SK-N-SH treated with all-trans-retinoic acid at 6 μM for 48 hours (cell line): ENCODE data around the gene OTUB1.

Experiments
- ATAC-seq: fragments of 200-7000 bp; cut with Tn5 transposase; 3 replicates; pipeline ENCODE4 v1.9.1; 2020; ENCODE audit warnings: mild to moderate bottlenecking, moderate library complexity
- ARNTL ChIP-seq: fragments of 450-650 bp; formaldehyde crosslinking; IDR thresholded peaks from 2 replicates; pipeline ENCODE4 v1.5.0; 2020; ENCODE audit warnings: low read depth, mild to moderate bottlenecking, moderate library complexity, borderline replicate concordance
- BACH2 ChIP-seq: fragments of 250-450 bp; sonication (Bioruptor Pico); IDR thresholded peaks from 2 replicates; pipeline ENCODE4 v1.9.0; 2021; ENCODE audit warnings: mild to moderate bottlenecking, borderline replicate concordance
- CSDC2 ChIP-seq: fragments of 250-450 bp; sonication (Bioruptor Pico); IDR thresholded peaks from 2 replicates; pipeline ENCODE4 v1.5.0; 2020; ENCODE audit warnings: mild to moderate bottlenecking, moderate library complexity
- GLIS3 ChIP-seq: fragments of 250-450 bp; sonication (Bioruptor Pico); IDR thresholded peaks from 2 replicates; pipeline ENCODE4 v1.5.0; 2020; ENCODE audit warnings: mild to moderate bottlenecking, moderate library complexity
- ISL1 ChIP-seq: fragments of 250-450 bp; sonication (Bioruptor Pico); IDR thresholded peaks from 2 replicates; pipeline ENCODE4 v2.1.2; 2022; ENCODE audit warnings: mild to moderate bottlenecking, moderate library complexity
- OSR1 ChIP-seq: fragments of 250-450 bp; sonication (Bioruptor Pico); IDR thresholded peaks from 2 replicates; pipeline ENCODE4 v1.8.0; 2022; ENCODE audit warnings: moderate library complexity, mild to moderate bottlenecking, inconsistent platforms
- SNAI2 ChIP-seq: fragments of 250-450 bp; sonication (Bioruptor Pico); IDR thresholded peaks from 2 replicates; pipeline ENCODE4 v1.5.0; 2020; ENCODE audit warnings: mild to moderate bottlenecking, moderate library complexity
- ZC3H10 ChIP-seq: fragments of 250-450 bp; sonication (Bioruptor Pico); IDR thresholded peaks from 2 replicates; pipeline ENCODE4 v1.5.1; 2021; ENCODE audit warnings: mild to moderate bottlenecking, moderate library complexity
- ZFP3 ChIP-seq: fragments of 250-450 bp; sonication (Bioruptor Pico); IDR thresholded peaks from 2 replicates; pipeline ENCODE4 v1.5.0; 2020; ENCODE audit warnings: mild to moderate bottlenecking, moderate library complexity
- ZFP30 ChIP-seq: fragments of 450-650 bp; formaldehyde crosslinking; IDR thresholded peaks from 2 replicates; pipeline ENCODE4 v1.5.0; 2022; ENCODE audit warnings: mild to moderate bottlenecking, moderate library complexity
- ZNF565 ChIP-seq: fragments of 450-650 bp; formaldehyde crosslinking; conservative IDR thresholded peaks from 2 replicates; pipeline ENCODE4 v1.5.0; 2020; ENCODE audit warnings: low read depth, mild to moderate bottlenecking, moderate library complexity
- TF ChIP-seq, protein P1 (sequence below): fragments of 250-450 bp; sonication (Bioruptor Pico); IDR thresholded peaks from 2 replicates; pipeline ENCODE4 v1.5.1; 2021; ENCODE audit warnings: mild to moderate bottlenecking, moderate library complexity
- TF ChIP-seq, protein P2 (sequence below): fragments of 250-450 bp; sonication (Bioruptor Pico); IDR thresholded peaks from 2 replicates; pipeline ENCODE4 v1.5.0; 2020; ENCODE audit warnings: mild to moderate bottlenecking, moderate library complexity
- TF ChIP-seq, protein P3 (sequence below): fragments of 250-450 bp; sonication (Bioruptor Pico); IDR thresholded peaks from 2 replicates; pipeline ENCODE4 v1.5.1; 2020; ENCODE audit warnings: low read depth, mild to moderate bottlenecking, moderate library complexity
- TF ChIP-seq, protein P4 (sequence below): fragments of 250-450 bp; sonication (Bioruptor Pico); IDR thresholded peaks from 2 replicates; pipeline ENCODE4 v1.8.0; 2021; ENCODE audit warnings: low read depth, mild to moderate bottlenecking, moderate library complexity, borderline replicate concordance
- TF ChIP-seq, protein P5 (sequence below): fragments of 250-450 bp; sonication (Bioruptor Pico); IDR thresholded peaks from 2 replicates; pipeline ENCODE4 v1.8.0; 2020; ENCODE audit warnings: mild to moderate bottlenecking, moderate library complexity, borderline replicate concordance

OTUB1 gene

DNA sequence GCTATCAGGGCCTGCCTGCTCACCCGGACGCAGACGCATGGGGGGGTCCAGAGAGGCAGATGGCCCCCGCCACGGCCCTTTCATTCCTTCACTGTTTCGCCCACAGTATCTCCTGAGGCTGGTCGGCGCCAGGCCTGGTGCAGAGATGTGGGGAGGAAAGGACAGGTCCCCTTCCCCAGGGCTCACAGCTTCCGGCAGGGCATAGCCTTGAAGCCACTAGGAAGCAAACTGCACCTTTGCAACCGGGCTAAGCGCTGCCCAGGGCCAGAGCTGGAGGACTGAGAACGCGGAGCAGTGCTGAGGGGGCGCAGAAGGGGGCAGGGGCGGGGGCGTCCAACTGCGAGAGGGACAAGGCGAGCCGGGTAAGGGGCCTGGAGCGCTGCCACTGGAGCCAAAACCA lies 29.3 kb downstream of the OTUB1 start:
- TF ChIP-seq SNAI2 (CRISPR knock-in tag) = no peak
- TF ChIP-seq, protein P1, sequence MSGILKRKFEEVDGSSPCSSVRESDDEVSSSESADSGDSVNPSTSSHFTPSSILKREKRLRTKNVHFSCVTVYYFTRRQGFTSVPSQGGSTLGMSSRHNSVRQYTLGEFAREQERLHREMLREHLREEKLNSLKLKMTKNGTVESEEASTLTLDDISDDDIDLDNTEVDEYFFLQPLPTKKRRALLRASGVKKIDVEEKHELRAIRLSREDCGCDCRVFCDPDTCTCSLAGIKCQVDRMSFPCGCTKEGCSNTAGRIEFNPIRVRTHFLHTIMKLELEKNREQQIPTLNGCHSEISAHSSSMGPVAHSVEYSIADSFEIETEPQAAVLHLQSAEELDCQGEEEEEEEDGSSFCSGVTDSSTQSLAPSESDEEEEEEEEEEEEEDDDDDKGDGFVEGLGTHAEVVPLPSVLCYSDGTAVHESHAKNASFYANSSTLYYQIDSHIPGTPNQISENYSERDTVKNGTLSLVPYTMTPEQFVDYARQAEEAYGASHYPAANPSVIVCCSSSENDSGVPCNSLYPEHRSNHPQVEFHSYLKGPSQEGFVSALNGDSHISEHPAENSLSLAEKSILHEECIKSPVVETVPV (CRISPR knock-in tag) = no peak
- no peak for TF ChIP-seq ARNTL
- no peak for TF ChIP-seq ZNF565 (CRISPR knock-in tag)
- TF ChIP-seq, protein P2, sequence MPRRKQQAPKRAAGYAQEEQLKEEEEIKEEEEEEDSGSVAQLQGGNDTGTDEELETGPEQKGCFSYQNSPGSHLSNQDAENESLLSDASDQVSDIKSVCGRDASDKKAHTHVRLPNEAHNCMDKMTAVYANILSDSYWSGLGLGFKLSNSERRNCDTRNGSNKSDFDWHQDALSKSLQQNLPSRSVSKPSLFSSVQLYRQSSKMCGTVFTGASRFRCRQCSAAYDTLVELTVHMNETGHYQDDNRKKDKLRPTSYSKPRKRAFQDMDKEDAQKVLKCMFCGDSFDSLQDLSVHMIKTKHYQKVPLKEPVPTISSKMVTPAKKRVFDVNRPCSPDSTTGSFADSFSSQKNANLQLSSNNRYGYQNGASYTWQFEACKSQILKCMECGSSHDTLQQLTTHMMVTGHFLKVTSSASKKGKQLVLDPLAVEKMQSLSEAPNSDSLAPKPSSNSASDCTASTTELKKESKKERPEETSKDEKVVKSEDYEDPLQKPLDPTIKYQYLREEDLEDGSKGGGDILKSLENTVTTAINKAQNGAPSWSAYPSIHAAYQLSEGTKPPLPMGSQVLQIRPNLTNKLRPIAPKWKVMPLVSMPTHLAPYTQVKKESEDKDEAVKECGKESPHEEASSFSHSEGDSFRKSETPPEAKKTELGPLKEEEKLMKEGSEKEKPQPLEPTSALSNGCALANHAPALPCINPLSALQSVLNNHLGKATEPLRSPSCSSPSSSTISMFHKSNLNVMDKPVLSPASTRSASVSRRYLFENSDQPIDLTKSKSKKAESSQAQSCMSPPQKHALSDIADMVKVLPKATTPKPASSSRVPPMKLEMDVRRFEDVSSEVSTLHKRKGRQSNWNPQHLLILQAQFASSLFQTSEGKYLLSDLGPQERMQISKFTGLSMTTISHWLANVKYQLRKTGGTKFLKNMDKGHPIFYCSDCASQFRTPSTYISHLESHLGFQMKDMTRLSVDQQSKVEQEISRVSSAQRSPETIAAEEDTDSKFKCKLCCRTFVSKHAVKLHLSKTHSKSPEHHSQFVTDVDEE (CRISPR knock-in tag) = no peak
- TF ChIP-seq, protein P3, sequence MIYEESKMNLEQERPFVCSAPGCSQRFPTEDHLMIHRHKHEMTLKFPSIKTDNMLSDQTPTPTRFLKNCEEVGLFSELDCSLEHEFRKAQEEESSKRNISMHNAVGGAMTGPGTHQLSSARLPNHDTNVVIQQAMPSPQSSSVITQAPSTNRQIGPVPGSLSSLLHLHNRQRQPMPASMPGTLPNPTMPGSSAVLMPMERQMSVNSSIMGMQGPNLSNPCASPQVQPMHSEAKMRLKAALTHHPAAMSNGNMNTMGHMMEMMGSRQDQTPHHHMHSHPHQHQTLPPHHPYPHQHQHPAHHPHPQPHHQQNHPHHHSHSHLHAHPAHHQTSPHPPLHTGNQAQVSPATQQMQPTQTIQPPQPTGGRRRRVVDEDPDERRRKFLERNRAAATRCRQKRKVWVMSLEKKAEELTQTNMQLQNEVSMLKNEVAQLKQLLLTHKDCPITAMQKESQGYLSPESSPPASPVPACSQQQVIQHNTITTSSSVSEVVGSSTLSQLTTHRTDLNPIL = no peak
- no peak for TF ChIP-seq ZFP30 (CRISPR knock-in tag)
- no peak for TF ChIP-seq BACH2
- no peak for TF ChIP-seq ISL1 (CRISPR knock-in tag)
- no peak for TF ChIP-seq ZFP3 (CRISPR knock-in tag)
- TF ChIP-seq GLIS3 = no peak
- peak; percentile 14; the same call in 2 of the 3 replicates for ATAC-seq

DNA sequence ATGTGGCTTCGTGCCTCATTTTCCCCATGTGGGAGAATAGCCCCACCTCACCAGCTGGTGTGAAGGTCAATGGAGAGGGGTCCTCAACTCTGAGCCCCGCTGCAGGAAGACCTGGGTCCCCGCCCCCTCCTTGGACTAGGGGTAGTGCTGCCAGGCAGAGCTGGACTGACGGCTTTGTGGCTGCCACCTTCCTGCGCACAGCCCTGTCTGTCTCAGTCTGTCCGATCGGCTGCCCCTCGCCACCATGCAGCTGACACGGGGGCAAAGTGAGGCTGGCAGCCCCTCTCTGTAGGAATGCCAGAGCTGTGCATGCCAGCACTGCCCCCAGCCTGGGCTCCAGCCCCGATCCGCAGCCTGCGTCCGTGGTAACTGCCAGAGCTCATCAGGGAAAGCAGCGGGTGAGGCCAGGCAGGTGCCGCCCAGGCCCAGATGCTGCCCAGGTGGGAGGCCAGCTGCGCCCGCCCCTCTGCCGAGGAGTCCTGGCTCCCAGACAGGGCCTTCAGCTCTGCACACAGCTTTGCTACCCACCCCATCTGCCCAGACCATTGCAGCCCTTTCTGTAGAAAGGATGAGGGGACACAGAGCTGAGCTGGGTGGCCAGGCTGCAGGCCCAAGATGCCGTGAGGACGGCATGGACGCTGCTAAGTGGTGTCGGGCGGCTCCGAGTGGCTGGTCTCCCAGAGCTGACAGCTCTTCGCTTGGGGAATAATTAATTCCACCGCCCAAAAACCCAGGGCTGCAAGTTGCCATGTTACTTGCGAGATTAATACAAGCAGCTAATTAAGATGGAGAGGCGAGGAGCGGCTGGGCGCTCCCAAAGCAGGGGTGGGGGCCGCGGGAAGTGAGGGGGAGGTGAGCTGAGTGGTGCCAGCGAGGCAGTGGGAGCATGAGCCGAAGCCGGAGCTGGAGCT lies 30.0 kb downstream of the OTUB1 start:
- peak; percentile 8; the same call in 1 of the 3 replicates for ATAC-seq
- TF ChIP-seq OSR1 (no peak), GLIS3 (no peak), SNAI2 (CRISPR knock-in tag) (no peak), ZFP30 (CRISPR knock-in tag) (no peak)
- TF ChIP-seq, protein P2 (CRISPR knock-in tag) = no peak
- TF ChIP-seq, protein P4, sequence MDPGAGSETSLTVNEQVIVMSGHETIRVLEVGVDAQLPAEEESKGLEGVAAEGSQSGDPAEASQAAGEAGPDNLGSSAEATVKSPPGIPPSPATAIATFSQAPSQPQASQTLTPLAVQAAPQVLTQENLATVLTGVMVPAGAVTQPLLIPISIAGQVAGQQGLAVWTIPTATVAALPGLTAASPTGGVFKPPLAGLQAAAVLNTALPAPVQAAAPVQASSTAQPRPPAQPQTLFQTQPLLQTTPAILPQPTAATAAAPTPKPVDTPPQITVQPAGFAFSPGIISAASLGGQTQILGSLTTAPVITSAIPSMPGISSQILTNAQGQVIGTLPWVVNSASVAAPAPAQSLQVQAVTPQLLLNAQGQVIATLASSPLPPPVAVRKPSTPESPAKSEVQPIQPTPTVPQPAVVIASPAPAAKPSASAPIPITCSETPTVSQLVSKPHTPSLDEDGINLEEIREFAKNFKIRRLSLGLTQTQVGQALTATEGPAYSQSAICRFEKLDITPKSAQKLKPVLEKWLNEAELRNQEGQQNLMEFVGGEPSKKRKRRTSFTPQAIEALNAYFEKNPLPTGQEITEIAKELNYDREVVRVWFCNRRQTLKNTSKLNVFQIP (CRISPR knock-in tag) = no peak

DNA sequence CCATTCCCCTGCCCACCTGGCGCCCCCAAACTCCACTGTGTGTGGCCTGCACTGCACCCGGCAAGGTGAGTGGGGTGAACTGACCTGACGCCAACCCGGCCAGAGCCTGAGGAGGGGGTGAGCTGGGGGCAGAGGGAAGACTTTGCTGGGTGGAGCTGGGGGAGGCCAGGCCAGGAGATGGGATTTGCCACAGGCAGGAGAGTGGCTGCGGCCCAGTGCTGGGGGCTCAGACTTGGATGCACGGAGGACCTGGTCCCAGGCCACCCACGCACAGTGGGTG lies 31.6 kb downstream of the OTUB1 start:
- TF ChIP-seq, protein P5, sequence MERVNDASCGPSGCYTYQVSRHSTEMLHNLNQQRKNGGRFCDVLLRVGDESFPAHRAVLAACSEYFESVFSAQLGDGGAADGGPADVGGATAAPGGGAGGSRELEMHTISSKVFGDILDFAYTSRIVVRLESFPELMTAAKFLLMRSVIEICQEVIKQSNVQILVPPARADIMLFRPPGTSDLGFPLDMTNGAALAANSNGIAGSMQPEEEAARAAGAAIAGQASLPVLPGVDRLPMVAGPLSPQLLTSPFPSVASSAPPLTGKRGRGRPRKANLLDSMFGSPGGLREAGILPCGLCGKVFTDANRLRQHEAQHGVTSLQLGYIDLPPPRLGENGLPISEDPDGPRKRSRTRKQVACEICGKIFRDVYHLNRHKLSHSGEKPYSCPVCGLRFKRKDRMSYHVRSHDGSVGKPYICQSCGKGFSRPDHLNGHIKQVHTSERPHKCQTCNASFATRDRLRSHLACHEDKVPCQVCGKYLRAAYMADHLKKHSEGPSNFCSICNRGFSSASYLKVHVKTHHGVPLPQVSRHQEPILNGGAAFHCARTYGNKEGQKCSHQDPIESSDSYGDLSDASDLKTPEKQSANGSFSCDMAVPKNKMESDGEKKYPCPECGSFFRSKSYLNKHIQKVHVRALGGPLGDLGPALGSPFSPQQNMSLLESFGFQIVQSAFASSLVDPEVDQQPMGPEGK = no peak
- TF ChIP-seq CSDC2 (CRISPR knock-in tag) = no peak
- TF ChIP-seq, protein P2 (CRISPR knock-in tag) = no peak
- no peak for TF ChIP-seq ZC3H10 (CRISPR knock-in tag)
- TF ChIP-seq OSR1 = no peak
- no peak for TF ChIP-seq ARNTL
- TF ChIP-seq, protein P4 (CRISPR knock-in tag) = no peak
- no peak for ATAC-seq
